H1 (cell line): Measurements from ENCODE around the gene TRIM31. TPM values are rescaled to one million over a fixed set of nuclear protein-coding genes. Genes with fewer than 3 reads are reported as not detected.

Source experiments
- CTCF ChIA-PET: fragments of 300-600 bp; sonication (Branson Sonifier 250); formaldehyde crosslinking; loops from one replicate; lab custom pipeline; 2021; ENCODE audit not compliant: partially characterized antibody; lab: Charles Lee
- POLR2A ChIA-PET: fragments of 300-600 bp; sonication (Branson Sonifier 250); formaldehyde crosslinking; loops from one replicate; lab custom pipeline; 2021; ENCODE audit warnings: inconsistent platforms; ENCODE audit not compliant: partially characterized antibody; lab: Charles Lee
- DNase-seq, 2 experiments: peaks; one replicate each; pipeline versions ENCODE4 v3.0.0 to v3.0.0-alpha.2; 2010 to 2022; ENCODE audit warnings: low spot score in 2 of 2, low read depth in 1 of 2, mixed read lengths in 1 of 2
- FAIRE-seq: peaks from 2 replicates; lab custom pipeline; 2011; peaks lifted over from hg19 to GRCh38; lab: Jason Lieb, UNC
- H2AFZ ChIP-seq: 2 replicates; pipeline ENCODE4 v1.8.1; 2012; ENCODE audit warnings: low read length, inconsistent platforms
- H2AK5ac ChIP-seq: 2 replicates; pipeline ENCODE4 v1.6.1; 2013; ENCODE audit warnings: low read depth, low read length
- H2BK120ac ChIP-seq: replicated peaks from 2 replicates; pipeline ENCODE3; 2013; ENCODE audit warnings: low read depth, low read length, inconsistent platforms
- H2BK12ac ChIP-seq: 2 replicates; pipeline ENCODE4 v1.6.1; 2013; ENCODE audit warnings: low read depth, low read length
- H2BK15ac ChIP-seq: 2 replicates; pipeline ENCODE4 v1.6.1; 2013; ENCODE audit warnings: low read length
- H2BK20ac ChIP-seq: 2 replicates; pipeline ENCODE4 v1.6.1; 2013; ENCODE audit warnings: low read length
- H2BK5ac ChIP-seq: 2 replicates; pipeline ENCODE4 v1.6.1; 2013; ENCODE audit warnings: low read depth, low read length
- H3K14ac ChIP-seq: 2 replicates; pipeline ENCODE4 v1.6.1; 2013; ENCODE audit warnings: inconsistent platforms; ENCODE audit not compliant: insufficient read length
- H3K18ac ChIP-seq: 2 replicates; pipeline ENCODE4 v1.6.1; 2013; ENCODE audit warnings: low read length; ENCODE audit errors: extremely low read depth
- H3K23ac ChIP-seq: 2 replicates; pipeline ENCODE4 v1.6.1; 2013; ENCODE audit warnings: inconsistent platforms; ENCODE audit not compliant: insufficient read length
- H3K23me2 ChIP-seq: 2 replicates; pipeline ENCODE4 v1.6.1; 2013; ENCODE audit warnings: low read depth, low read length
- H3K27ac ChIP-seq: 2 replicates; pipeline ENCODE4 v1.6.1; 2011; ENCODE audit warnings: low read depth, low read length, inconsistent platforms
- H3K27me3 ChIP-seq, 4 experiments: replicated peaks in 1 of 4; 1 replicate in 1 of 4; 2 replicates in 3 of 4; pipeline versions ENCODE4 v1.6.1 to v1.8.1; 2011 to 2013; ENCODE audit warnings: low read length in 3 of 4, mild to moderate bottlenecking in 3 of 4, inconsistent platforms in 2 of 4, mixed read lengths in 2 of 4, moderate library complexity in 1 of 4; ENCODE audit not compliant: control insufficient read depth in 3 of 4, insufficient read depth in 3 of 4; ENCODE audit errors: extremely low read depth in 1 of 4
- H3K36me3 ChIP-seq, 4 experiments: 2 replicates each; pipeline versions ENCODE4 v1.6.1 to v1.8.1; 2011 to 2013; ENCODE audit warnings: mild to moderate bottlenecking in 4 of 4, low read length in 3 of 4, moderate library complexity in 2 of 4, control low read depth in 1 of 4, inconsistent platforms in 1 of 4; ENCODE audit not compliant: insufficient read depth in 4 of 4, control insufficient read depth in 2 of 4
- H3K4ac ChIP-seq: replicated peaks from 2 replicates; pipeline ENCODE3; 2013; ENCODE audit warnings: low read length, low read depth, mixed read lengths, inconsistent platforms; ENCODE audit not compliant: insufficient read length
- H3K4me1 ChIP-seq, 4 experiments: replicated peaks in 1 of 4; 1 replicate in 1 of 4; 2 replicates in 3 of 4; pipeline versions ENCODE4 v1.6.1 to v1.8.1; 2011 to 2013; ENCODE audit warnings: low read length in 3 of 4, inconsistent platforms in 2 of 4, mixed read lengths in 1 of 4; ENCODE audit not compliant: insufficient read depth in 4 of 4, control insufficient read depth in 3 of 4
- H3K4me2 ChIP-seq, 2 experiments: 2 replicates each; pipeline versions ENCODE4 v1.6.1 to v1.8.1; 2011 to 2013; ENCODE audit warnings: low read depth in 2 of 2, low read length in 2 of 2, control low read depth in 1 of 2, inconsistent platforms in 1 of 2, mild to moderate bottlenecking in 1 of 2; ENCODE audit not compliant: insufficient read depth in 1 of 2
- H3K4me3 ChIP-seq, 4 experiments: fragments of 200-600, 300-600 bp in 1 of 4; sonication (generic), shearing (Covaris generic), sonication (Bioruptor Twin) in 1 of 4; 2 replicates each; pipeline versions ENCODE4 v1.5.1 to v1.8.1; 2011 to 2016; ENCODE audit warnings: low read length in 4 of 4, low read depth in 3 of 4, control low read depth in 2 of 4, inconsistent platforms in 2 of 4, mild to moderate bottlenecking in 2 of 4, mixed read lengths in 1 of 4, moderate library complexity in 1 of 4; ENCODE audit not compliant: insufficient read depth in 2 of 4; ENCODE audit errors: extremely low read depth in 1 of 4
- H3K56ac ChIP-seq: replicated peaks from 2 replicates; pipeline ENCODE3; 2013; ENCODE audit warnings: low read depth, mild to moderate bottlenecking, mixed read lengths, low read length, inconsistent platforms; ENCODE audit not compliant: insufficient read length
- H3K79me1 ChIP-seq: 2 replicates; pipeline ENCODE4 v1.6.1; 2013; ENCODE audit warnings: low read depth, low read length, control low read depth
- H3K79me2 ChIP-seq, 2 experiments: 2 replicates each; pipeline versions ENCODE4 v1.6.1 to v1.8.1; 2012 to 2013; ENCODE audit warnings: low read length in 2 of 2, mild to moderate bottlenecking in 2 of 2, inconsistent platforms in 1 of 2; ENCODE audit not compliant: insufficient read depth in 2 of 2, control insufficient read depth in 1 of 2
- H3K9ac ChIP-seq, 4 experiments: replicated peaks in 1 of 4; 1 replicate in 1 of 4; 2 replicates in 3 of 4; pipeline versions ENCODE4 v1.6.1 to v1.8.1; 2011 to 2013; ENCODE audit warnings: low read depth in 3 of 4, low read length in 3 of 4, control low read depth in 2 of 4, mild to moderate bottlenecking in 2 of 4, moderate library complexity in 2 of 4, inconsistent platforms in 1 of 4; ENCODE audit errors: extremely low read depth in 1 of 4
- H3K9me3 ChIP-seq, 2 experiments: 2 replicates each; pipeline versions ENCODE4 v1.6.1 to v1.8.1; 2012 to 2013; ENCODE audit warnings: mild to moderate bottlenecking in 2 of 2, moderate library complexity in 2 of 2, control low read depth in 1 of 2, inconsistent platforms in 1 of 2, low read depth in 1 of 2, low read length in 1 of 2, mixed read lengths in 1 of 2; ENCODE audit not compliant: insufficient read depth in 2 of 2
- H4K20me1 ChIP-seq, 2 experiments: replicated peaks in 1 of 2; 2 replicates each; pipeline versions ENCODE3 to v1.8.1; 2011 to 2013; ENCODE audit warnings: inconsistent platforms in 2 of 2, low read length in 2 of 2, mild to moderate bottlenecking in 1 of 2; ENCODE audit not compliant: insufficient read depth in 2 of 2, control insufficient read depth in 1 of 2
- H4K5ac ChIP-seq: 2 replicates; pipeline ENCODE4 v1.6.1; 2013; ENCODE audit warnings: low read length, low read depth, mixed read lengths, inconsistent platforms; ENCODE audit not compliant: insufficient read length
- H4K8ac ChIP-seq: 2 replicates; pipeline ENCODE4 v1.8.0; 2013; ENCODE audit warnings: mild to moderate bottlenecking, moderate library complexity, low read length, inconsistent platforms; ENCODE audit not compliant: insufficient read depth; ENCODE audit errors: extremely low read depth
- H4K91ac ChIP-seq: replicated peaks from 2 replicates; pipeline ENCODE3; 2013; ENCODE audit warnings: low read length, mixed read lengths, inconsistent platforms; ENCODE audit not compliant: insufficient read length
- ATF3 ChIP-seq: IDR thresholded peaks from 2 replicates; pipeline ENCODE4 v1.6.1; 2011; ENCODE audit warnings: low read depth, mild to moderate bottlenecking, low read length; ENCODE audit not compliant: insufficient read depth
- CTCF ChIP-seq, 3 experiments: IDR thresholded peaks; 1 replicate in 2 of 3; 2 replicates in 1 of 3; pipeline versions ENCODE4 v1.5.1 to v1.6.1; 2011; ENCODE audit warnings: low read length in 3 of 3, mild to moderate bottlenecking in 3 of 3, inconsistent platforms in 2 of 3, low read depth in 1 of 3, moderate library complexity in 1 of 3; ENCODE audit not compliant: insufficient read depth in 1 of 3; ENCODE audit errors: control extremely low read depth in 1 of 3
- GTF2F1 ChIP-seq: IDR thresholded peaks from 2 replicates; pipeline ENCODE4 v1.6.1; 2012; ENCODE audit warnings: low read depth, low read length, improper control_type of control experiment, borderline replicate concordance
- JUND ChIP-seq: IDR thresholded peaks from 2 replicates; pipeline ENCODE4 v1.6.1; 2011; ENCODE audit warnings: mild to moderate bottlenecking, improper control_type of control experiment, low read length
- RXRA ChIP-seq: IDR thresholded peaks from 2 replicates; pipeline ENCODE4 v1.6.1; 2011; ENCODE audit warnings: low read depth, mild to moderate bottlenecking, low read length, moderate library complexity; ENCODE audit not compliant: insufficient read depth
- SUZ12 ChIP-seq: fragments of 200-600 bp; sonication (generic); IDR thresholded peaks from 2 replicates; pipeline ENCODE4 v1.6.1; 2012; ENCODE audit warnings: mild to moderate bottlenecking, inconsistent platforms, low read length, moderate library complexity, mixed read lengths
- TEAD4 ChIP-seq: IDR thresholded peaks from 2 replicates; pipeline ENCODE4 v1.6.1; 2012; ENCODE audit warnings: low read depth, low read length, inconsistent platforms, mixed read lengths
- WGBS, 2 experiments: shearing (Covaris generic) in 1 of 2; methylation state at CpG; one replicate each; pipeline versions ENCODE4 v1.1.6 to v1.1.7; 2013 to 2015; ENCODE audit warnings: low lambda C conversion rate in 2 of 2, mixed read lengths in 2 of 2, inconsistent platforms in 1 of 2, low coverage in 1 of 2, missing lambda C conversion rate in 1 of 2; ENCODE audit not compliant: insufficient replicate concordance in 2 of 2, insufficient coverage in 1 of 2, insufficient read length in 1 of 2; ENCODE audit errors: extremely low coverage in 1 of 2, missing lambda C conversion rate in 1 of 2; 5-methylcytosine and 5-hydroxymethylcytosine counted together
- polyA plus RNA-seq, 7 experiments: library from polyadenylated mRNA; depleted of rRNA in 3 of 7; stranded (reverse) in 5 of 7; unstranded in 2 of 7; fragments of >200 nt in 5 of 7; fragments of 200-250 nt in 2 of 7; gene quantifications; 1 replicate in 5 of 7; 2 replicates in 1 of 7; 4 replicates in 1 of 7; pipeline versions ENCODE4 v1.2.1 to v1.2.3, GENCODE V29; 2011 to 2013; ENCODE audit warnings: missing spikeins in 2 of 7, mixed read lengths in 2 of 7
- total RNA-seq: library from RNA; stranded (reverse); fragmentation: NEBNext Ultra II Directional; extraction: Animal tissue kit (Norgen Biotek cat#: 25700); gene quantifications from 2 replicates; pipeline ENCODE4 v1.2.1, GENCODE V29; 2021
- TF ChIP-seq, protein P1 (sequence below): IDR thresholded peaks from 2 replicates; pipeline ENCODE4 v1.6.1; 2012; ENCODE audit warnings: inconsistent platforms

TRIM31 gene
- total and polyA plus RNA-seq, 2 of the 8 experiments (the other 6 are each of a cell fraction or from before 2014, with no cell fraction given), result not detected

GRCh38 chr6:30097902-30098768 lies 14.8 kb downstream of the TRIM31 start:
- Histone ChIP-seq H2BK12ac (no peak overlapping the region), H3K79me1 (no peaks in the 10 kb centered on the region), H3K9ac (no peak overlapping the region), H3K27me3 (peaks cover 32 to 56% (median 54%) of the 10 kb centered on the region in 4 experiments), H3K56ac (no peak overlapping the region), H3K4ac (no peak overlapping the region), H2BK5ac (no peak overlapping the region), H4K20me1 (no peaks in the 10 kb centered on the region), H3K14ac (no peak overlapping the region), H2AK5ac (no peak overlapping the region), H3K36me3 (no peaks in the 10 kb centered on the region), H4K5ac (no peak overlapping the region), H3K79me2 (no peaks in the 10 kb centered on the region), H3K23ac (no peak overlapping the region), H2BK20ac (no peak overlapping the region), H3K27ac (no peak overlapping the region), H2BK15ac (no peak overlapping the region), H3K18ac (no peak overlapping the region), H3K4me1 (peaks cover 3 to 12% (median 8%) of the 10 kb centered on the region in 4 experiments; a peak in 6 of 7 replicates), H4K91ac (no peak overlapping the region), H3K4me3 (no peak overlapping the region), H2BK120ac (no peak overlapping the region), H3K23me2 (peaks cover 5% of the 10 kb centered on the region; the same call in 1 of the 2 replicates), H3K9me3 (no peaks in the 10 kb centered on the region), H4K8ac (no peak overlapping the region), H3K4me2 (no peak overlapping the region), H2AFZ (no peak overlapping the region)
- no peak for FAIRE-seq
- ChIA-PET CTCF (interaction anchor here (1.5 to 3.5 kb wide), 2 partner anchors 11 to 33 kb away, joined by 5 to 17 read pairs; no protein-coding TSS in a partner anchor), POLR2A (no interaction called here)
- WGBS, 2 experiments, result 84% methylated on average over 4 of the region's 4 CpGs; no CpG with 5 or more reads in 1 of the 2 experiments
- DNase-seq, result no peak
- TF ChIP-seq JUND (no peak), SUZ12 (no peak), GTF2F1 (no peak), TEAD4 (no peak), RXRA (no peak), ATF3 (no peak), CTCF (IDR thresholded peaks at IDR 0.05; ENCODE audit: control extremely low read depth in 1 of 3, insufficient read depth in 1 of 3, low read depth in 1 of 3, low read length in 3 of 3) (no peak)
- TF ChIP-seq, protein P1, sequence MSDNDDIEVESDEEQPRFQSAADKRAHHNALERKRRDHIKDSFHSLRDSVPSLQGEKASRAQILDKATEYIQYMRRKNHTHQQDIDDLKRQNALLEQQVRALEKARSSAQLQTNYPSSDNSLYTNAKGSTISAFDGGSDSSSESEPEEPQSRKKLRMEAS, result no peak
